ENCODE measurements around the gene SLC5A12.

- TF ChIP-seq CTCF (IDR thresholded peaks at IDR 0.05; ENCODE audit: insufficient read depth, low read length, poor library complexity, severe bottlenecking) = no peak
- no peak for TF ChIP-seq EZH2phosphoT487 (conservative IDR thresholded peaks at IDR 0.05; ENCODE audit: low read length)
Measured at GRCh38 chr11:26719998-26720397, 1.9 kb downstream of the SLC5A12 start.
